ENCODE measurements around the gene MARCHF10.

MARCHF10 gene

DNA sequence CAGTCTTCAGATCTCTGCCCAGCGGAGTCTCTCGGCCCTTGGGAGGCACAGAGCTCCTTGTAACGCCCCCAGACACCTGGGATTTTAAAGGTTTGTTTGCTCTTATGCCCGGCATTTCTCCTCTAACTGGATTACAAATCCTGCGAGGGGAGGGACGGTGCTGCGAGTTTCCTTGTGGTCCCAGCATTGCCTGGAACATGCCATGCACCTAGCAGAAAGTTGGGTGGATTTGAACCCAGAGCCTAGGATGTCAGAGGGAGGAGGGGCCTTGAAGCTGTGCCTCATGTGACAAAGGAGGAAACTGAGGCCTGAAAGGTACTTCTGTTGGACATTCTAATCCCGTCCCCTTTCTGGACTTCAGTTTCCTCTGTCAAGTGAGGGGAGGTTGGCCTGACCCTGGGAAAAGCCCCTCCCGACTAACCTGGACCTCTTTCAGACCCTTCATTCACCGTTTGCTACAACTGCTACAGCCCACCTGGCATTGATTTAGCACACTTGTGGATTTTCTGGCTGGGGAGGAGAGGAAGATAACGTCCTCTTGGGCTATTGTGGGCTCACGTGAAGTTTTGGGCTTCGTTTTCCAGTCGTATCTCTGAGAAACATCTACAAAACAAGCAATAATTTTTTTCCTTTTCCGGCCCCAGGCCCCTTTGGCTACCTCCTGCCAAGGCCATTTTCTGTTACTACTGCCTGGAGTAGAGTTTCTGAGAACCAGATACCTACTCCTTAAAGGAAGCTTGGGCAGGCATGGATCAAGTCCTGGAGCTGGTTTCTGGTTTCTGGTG lies 149.8 kb downstream of the MARCHF10 start:
- no peak for DNase-seq (ENCODE audit: low read depth)

DNA sequence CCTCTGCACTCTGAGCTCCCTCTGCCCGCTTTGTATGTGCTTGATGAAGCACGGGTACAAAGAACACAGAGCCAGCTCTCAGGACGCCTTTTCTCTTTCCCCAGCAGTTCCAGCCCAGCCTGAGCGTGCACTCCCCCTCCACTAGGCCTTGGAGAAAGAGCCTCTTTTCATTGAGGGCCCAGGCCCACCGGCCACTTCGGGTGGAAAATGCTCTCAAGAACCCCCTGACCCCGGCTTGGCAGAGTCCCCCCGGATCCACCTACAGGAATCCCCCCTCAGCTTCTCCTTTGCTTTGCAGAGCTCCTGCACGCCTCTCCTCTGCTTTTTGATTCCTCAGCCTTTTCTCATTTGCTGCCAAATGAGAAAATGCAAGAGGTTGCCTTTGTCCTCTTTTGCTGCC lies 150.4 kb downstream of the MARCHF10 start:
- DNase-seq (ENCODE audit: low read depth), result no peak

DNA sequence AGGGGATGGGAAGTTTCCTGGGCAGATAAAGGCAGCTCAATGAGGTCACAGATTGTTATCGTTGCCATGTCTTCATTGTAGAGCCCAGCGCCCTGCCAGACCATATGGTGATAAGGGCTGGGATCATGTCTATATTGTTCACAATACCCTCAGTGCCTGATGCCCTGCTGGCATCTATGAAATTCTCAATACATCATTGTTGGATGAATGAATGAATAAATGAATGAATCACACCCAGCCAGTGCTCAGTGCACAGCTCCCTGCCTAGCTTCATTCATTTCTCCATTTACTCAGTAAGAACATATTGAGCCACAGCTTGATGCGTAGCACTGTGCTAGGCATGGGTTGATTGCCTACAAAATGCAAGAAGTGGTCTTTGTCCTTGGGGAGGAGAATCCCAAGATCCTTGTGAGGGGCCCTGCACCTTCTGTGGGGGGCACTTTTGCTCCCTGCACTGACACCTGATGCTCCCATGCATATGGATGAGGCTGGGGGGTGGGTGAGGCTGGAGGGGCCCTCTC lies 150.9 kb downstream of the MARCHF10 start:
- DNase-seq (ENCODE audit: low read depth), result no peak

DNA sequence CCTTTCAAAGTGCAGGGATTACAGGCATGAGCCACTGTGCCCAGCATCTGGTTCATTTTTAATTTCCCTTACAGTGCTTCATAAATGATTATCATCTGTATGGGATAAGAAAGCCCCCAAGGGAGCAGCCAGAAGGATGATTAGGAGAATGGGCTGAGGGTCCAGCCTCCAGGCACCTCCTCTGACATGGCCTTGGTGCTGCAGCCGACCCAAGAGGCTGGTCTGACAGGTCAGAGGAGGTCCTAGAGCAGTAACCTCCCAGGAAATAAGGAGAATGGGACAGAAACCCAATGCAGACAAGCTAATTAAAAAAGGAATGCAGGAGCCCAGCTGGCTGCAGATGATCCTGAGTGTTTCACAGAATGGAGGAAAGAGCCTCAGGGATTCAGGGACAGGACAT lies 151.7 kb downstream of the MARCHF10 start:
- DNase-seq (ENCODE audit: low read depth), result no peak

DNA sequence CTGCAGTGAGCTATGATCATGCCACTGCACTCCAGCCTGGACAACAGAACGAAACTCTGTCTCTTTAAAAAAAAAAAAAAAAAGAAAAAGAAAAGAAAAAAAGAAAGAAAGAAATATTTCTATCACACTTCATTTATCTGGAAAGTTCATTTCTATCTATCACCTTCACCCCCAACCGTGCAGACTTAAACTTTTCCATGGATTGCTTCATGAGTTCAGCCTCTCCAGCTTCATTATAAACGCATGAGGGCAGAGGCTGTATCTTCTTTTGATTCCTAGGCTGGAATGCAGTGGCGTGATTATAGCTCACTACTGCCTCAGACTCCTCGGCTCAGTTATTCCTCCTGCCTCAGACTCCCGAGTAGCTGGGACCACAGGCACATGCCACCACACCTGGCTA lies 152.5 kb downstream of the MARCHF10 start:
- no peak for DNase-seq (ENCODE audit: low read depth)

DNA sequence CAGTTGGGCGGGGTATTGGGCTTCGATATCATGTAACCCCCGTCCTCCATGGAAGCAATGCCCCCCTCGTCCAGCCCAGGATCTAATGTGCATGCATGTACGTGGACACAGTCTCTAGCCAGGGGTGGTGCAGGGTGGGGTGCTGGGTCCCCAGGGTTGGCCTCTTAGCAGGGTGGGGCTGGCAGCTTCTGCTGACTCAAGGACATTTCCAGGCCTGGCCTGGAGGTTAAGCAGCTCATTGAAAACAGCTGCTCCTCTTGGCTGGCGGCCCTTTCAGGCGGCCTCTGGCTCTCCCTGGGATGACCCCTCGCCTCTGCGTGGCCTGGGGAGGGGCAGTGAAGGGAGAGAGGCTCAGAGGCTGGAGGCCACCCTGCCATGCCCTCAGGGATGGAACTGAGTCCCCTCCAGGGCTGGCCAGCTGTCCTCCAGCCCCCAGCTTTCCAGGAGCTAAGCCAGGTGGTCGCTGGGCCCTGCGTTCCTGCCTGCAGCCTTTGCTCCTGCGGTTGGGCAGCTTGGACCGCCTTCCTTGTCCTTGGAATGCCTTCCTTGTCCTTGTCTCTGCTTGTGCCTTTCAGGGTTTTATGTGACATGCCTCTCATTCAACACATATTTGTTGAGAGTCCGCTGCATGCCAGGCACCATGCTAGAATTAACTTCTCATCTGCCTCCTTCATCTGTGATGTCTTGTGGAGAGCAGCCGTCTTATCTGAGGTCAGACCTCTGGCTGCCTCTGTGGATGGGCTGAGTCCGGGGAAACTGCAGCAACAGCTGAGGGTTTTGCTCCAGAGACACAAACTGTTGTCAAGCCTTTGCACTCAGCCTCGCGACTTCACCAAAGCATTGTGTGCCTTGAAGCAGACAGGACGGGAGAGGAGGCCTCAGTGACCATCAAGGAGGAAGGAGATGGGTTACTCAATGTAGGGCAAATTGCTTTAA lies 154.0 kb downstream of the MARCHF10 start:
- peak; percentile 53 for DNase-seq (ENCODE audit: low read depth)

DNA sequence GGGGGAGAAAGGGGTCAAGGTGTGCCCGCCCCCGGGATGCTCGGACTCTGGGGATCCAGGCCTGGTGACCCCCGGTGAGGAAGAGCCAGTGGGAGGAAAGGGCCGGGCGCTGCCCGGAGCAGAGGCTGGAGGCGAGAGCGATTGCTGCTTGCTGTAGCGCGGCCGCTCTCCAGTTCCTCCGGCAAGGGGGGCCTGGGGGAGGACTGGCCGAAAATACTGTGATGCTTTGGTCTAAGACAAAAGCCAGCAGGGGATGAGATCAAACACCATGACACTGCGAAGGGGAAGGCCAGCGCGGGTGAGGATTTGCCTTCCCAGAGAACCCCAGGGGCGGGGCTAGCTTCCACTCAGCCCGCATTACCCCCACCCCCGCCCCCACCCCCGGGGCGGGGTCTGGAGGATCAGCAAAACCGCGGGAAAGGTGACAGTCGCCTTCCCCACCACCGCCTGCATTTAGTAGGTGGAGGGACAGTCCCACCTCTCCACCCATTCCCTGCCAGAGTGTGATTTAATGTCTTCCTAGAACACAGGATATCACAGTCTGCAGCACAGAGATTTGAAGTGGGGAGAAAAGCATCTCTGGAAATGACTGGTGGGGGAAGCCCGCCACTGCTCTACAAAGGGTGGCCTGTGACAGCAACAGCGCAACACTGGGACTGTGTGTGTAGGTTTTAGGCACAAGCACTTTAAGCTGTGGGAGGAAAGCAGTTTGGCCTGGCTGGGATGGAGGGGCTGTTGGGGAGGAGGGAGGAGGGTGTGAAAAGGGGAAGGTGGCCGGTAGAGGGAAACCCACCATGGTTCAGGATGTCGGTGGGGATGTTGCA lies 154.9 kb downstream of the MARCHF10 start:
- peak; percentile 46 for DNase-seq (ENCODE audit: low read depth)

DNA sequence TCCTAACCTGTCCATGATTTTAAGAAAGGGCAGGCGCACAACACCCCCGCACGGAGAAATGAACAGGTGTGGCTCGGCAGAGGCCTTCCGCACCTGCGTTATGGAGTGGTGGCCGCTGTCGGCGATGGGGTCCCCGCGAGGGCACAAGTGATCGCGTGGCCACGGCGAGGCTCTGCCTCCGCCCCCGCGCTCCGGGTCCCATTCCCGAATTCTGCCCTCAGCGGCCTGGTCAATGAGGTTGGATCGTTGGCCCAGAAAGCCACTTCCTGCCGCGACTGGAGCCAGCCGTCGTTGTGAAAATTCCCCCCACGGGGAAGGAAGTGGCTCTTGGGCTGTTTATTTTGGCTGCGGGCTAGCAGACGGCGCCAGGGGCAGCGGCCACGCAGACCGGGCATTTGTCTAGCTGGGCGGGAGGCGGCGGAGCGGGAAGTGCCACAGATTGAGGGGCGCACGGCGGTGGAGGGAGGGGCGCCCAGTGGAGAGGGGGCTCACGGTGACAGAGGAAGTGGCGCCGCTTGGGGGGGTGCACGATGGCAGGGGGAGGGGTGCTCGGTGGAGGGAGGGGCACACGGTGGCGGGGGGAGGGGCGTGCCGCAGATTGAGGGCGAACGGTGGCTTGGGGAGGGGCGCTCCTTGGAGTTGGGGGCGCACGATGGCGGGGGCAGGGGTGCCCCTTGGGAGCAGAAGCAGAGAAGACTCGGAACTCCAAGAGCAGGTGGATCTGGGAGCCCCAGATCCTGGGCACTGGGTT lies 155.7 kb downstream of the MARCHF10 start:
- DNase-seq (ENCODE audit: low read depth), result peak; percentile 69
